Measurements from ENCODE around the gene TMEM150B.

Gene TMEM150B

DNA sequence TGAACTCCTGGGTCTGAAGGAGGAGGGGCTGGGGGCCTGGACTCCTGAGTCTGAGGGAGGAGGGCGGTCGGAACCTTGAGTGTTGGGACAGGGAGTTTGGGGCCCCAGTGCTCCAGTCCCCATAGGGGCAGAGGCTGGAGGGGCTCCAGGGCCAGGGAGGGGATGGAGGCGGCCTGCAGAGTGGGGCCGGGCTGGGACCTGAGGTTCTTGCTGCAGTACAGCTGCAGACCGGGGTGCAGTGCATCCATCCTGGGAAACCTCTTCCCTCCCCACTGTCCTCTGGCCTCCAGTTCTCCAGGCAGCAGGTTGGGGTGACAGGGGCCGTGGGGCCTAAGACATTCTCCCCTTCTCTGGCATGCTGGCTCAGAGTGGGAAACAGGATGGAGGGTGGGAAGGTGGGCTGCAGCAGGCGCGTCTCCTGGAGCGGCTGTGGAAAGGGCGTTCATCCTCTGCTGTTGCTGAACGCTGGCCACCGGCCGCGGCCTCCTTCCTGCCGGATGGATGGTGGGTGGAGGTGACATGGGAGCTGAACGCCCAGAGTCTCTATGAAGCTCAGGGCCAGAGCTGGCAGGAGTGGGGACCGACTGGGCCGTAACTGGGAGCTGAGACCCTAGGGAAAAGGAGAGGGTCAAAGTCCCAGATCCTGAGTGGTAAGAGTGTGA is 39.8 kb downstream of the TMEM150B start:
- no peaks in the 10 kb centered on the region for H3K9me3 ChIP-seq
- no peak overlapping the region for H3K27ac ChIP-seq
- H3K4me3 ChIP-seq (ENCODE audit: low read depth in 1 of 2, low read length in 1 of 2) = no peak overlapping the region
- H3K36me3 ChIP-seq = no peaks in the 10 kb centered on the region
- TF ChIP-seq, protein P1, sequence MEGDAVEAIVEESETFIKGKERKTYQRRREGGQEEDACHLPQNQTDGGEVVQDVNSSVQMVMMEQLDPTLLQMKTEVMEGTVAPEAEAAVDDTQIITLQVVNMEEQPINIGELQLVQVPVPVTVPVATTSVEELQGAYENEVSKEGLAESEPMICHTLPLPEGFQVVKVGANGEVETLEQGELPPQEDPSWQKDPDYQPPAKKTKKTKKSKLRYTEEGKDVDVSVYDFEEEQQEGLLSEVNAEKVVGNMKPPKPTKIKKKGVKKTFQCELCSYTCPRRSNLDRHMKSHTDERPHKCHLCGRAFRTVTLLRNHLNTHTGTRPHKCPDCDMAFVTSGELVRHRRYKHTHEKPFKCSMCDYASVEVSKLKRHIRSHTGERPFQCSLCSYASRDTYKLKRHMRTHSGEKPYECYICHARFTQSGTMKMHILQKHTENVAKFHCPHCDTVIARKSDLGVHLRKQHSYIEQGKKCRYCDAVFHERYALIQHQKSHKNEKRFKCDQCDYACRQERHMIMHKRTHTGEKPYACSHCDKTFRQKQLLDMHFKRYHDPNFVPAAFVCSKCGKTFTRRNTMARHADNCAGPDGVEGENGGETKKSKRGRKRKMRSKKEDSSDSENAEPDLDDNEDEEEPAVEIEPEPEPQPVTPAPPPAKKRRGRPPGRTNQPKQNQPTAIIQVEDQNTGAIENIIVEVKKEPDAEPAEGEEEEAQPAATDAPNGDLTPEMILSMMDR (IDR thresholded peaks at IDR 0.05) = no peak
- peaks cover 35% of the 10 kb centered on the region for H3K27me3 ChIP-seq
- H3K4me1 ChIP-seq (ENCODE audit: control insufficient read depth in 1 of 2, insufficient read depth in 1 of 2, low read depth in 1 of 2, low read length in 1 of 2) = peaks cover 0 to 4% of the 10 kb centered on the region in 2 experiments

GRCh38 chr19:55284405-55285058 is 40.6 kb downstream of the TMEM150B start:
- H3K27me3 ChIP-seq = peaks cover 35% of the 10 kb centered on the region
- TF ChIP-seq, protein P1 (IDR thresholded peaks at IDR 0.05) = no peak
- H3K4me3 ChIP-seq (ENCODE audit: low read depth in 1 of 2, low read length in 1 of 2) = no peak overlapping the region
- no peaks in the 10 kb centered on the region for H3K36me3 ChIP-seq
- peaks cover 5 to 11% of the 10 kb centered on the region in 2 experiments for H3K4me1 ChIP-seq (ENCODE audit: control insufficient read depth in 1 of 2, insufficient read depth in 1 of 2, low read depth in 1 of 2, low read length in 1 of 2)
- H3K9me3 ChIP-seq = no peaks in the 10 kb centered on the region
- H3K27ac ChIP-seq = no peak overlapping the region

DNA sequence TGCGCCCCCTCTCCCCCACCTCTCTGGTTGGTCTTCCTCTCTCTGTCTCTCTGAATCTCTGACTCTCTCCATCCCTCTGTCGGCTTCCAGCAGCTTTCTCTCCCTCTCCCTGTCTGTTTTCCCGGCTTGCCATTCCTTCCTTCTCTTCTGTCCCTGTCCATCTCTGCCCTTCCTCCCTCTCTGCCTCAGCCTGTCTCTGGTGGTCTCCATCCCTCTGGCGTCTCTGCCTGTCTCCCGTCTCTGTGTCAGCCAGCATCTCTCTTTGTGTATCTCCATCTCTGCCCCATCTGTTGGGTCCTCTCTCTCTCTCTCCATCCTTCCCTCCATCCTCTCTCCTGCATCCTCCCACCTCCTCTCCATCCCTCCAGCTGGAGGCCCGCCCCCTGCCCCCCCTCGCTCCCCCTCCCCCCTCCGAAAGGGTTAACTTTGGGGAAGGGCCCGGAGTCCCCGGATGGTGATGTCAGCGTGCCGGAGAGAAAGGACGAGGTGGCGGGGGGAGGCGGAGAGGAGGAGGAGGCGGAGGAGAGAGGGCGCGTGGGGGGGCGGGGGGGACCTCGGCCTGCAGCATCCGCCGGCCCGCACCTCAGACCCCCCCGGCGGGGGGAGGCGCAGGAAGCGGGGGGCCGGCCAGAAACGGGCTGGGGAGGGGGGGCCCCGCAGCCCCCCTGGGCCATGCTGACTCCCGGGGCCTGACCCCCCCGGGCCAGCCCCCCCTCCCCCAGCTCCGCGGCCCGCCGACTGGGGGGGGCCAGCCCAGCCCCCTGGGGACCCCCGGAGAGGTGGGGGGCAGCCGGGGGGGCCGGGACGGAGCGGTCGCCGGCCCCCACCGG is 41.4 kb downstream of the TMEM150B start, which contains the start of gene BRSK1:
TSS of gene BRSK1 (plus strand) at position 450 of the 830 bp plus-strand sequence. CDS start 446 bp downstream, outside the sequence.
- TF ChIP-seq, protein P1 (IDR thresholded peaks at IDR 0.05) = no peak
- Histone ChIP-seq H3K9me3 (no peaks in the 10 kb centered on the region), H3K27me3 (peaks cover 35% of the 10 kb centered on the region), H3K4me1 (ENCODE audit: control insufficient read depth in 1 of 2, insufficient read depth in 1 of 2, low read depth in 1 of 2, low read length in 1 of 2) (peaks cover 6 to 14% of the 10 kb centered on the region in 2 experiments), H3K4me3 (ENCODE audit: low read depth in 1 of 2, low read length in 1 of 2) (no peak within 1 kb of the TSS), H3K27ac (no peak within 1 kb of the TSS), H3K36me3 (no peaks in the 10 kb centered on the region)

DNA sequence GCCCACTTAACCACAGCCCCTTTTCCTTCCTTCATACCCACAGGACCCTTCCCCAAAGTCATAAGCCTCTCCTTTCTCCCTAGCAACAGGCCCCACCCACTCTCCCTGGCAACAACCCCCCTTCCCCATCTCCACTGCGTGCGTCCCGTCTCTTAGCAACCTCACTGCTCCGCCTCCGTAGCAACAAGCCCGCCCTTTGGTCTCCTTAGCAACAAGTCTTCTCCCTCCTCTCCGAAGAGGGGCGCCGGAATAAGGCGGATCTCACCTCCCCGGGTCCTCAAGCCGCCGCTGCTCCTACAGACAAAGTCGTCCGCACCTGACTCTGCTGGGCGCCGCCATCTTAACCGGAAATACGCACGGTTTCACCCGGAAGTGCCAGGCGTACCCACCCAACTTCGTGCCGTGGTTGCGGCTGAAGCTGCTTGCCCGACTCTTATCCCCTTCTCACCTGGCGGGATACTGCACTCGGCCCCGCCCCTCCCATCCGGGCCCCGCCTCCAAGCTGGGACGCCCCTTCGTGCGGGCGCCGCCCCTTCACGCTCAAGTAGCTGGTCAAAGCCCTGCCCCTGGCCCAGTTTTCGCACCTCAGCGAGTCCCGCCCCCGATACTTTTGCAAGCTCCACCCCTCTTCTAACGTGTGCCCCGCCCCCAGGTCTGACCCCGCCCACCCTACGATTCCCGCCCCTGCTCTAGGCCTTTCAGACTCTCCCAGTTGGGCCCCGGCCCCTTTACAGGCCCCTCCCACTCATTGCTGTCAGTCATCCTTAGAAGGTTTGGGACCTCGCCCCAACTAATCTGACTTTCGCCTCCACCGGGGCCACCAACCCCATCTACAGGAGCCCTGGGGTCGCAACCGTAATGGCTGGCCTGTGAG is 45.1 kb downstream of the TMEM150B start, which contains the start of gene HSPBP1:
TSS of gene HSPBP1 (minus strand) at position 341 of the 874 bp plus-strand sequence. CDS start 502 bp downstream, outside the sequence.
- peaks cover 27% of the 10 kb centered on the region for H3K27me3 ChIP-seq
- TF ChIP-seq, protein P1 (IDR thresholded peaks at IDR 0.05) = no peak
- H3K27ac ChIP-seq = peak within 1 kb of the TSS; percentile 78
- H3K9me3 ChIP-seq = no peaks in the 10 kb centered on the region
- no peaks in the 10 kb centered on the region for H3K36me3 ChIP-seq
- H3K4me1 ChIP-seq (ENCODE audit: control insufficient read depth in 1 of 2, insufficient read depth in 1 of 2, low read depth in 1 of 2, low read length in 1 of 2) = peaks cover 6 to 14% of the 10 kb centered on the region in 2 experiments
- H3K4me3 ChIP-seq (ENCODE audit: low read depth in 1 of 2, low read length in 1 of 2) = peak within 1 kb of the TSS; percentile 73 to 83

DNA sequence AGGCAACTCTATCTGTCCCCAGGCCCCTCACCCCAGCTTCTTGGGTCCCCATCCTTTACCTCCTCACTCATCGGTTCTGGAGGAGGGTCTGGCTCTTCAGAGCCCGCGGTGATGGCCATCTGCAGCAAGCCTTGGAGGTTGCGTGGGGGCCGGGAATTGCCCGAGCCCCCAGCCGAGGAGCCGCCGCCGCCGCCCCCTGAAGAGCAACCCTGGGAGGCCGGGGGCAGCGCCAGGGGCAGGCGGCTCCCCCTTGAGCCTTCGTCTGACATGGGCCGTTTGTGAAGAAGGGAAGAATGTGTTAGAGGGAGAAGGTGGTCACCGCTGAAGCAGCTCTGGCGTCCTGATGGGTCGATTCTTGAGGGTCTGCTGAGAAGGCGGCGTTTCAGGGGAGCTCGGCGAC is 45.8 kb downstream of the TMEM150B start:
- TF ChIP-seq, protein P1 (IDR thresholded peaks at IDR 0.05) = no peak
- Histone ChIP-seq H3K4me3 (ENCODE audit: low read depth in 1 of 2, low read length in 1 of 2) (peak overlapping the region; percentile 73 to 83), H3K27me3 (peaks cover 21% of the 10 kb centered on the region), H3K9me3 (no peaks in the 10 kb centered on the region), H3K36me3 (no peaks in the 10 kb centered on the region), H3K27ac (no peak overlapping the region), H3K4me1 (ENCODE audit: control insufficient read depth in 1 of 2, insufficient read depth in 1 of 2, low read depth in 1 of 2, low read length in 1 of 2) (peaks cover 6 to 14% of the 10 kb centered on the region in 2 experiments)

Measured in neutrophil (primary cell).